Measurements from ENCODE around the gene SUSD6.

GRCh38 chr14:69613312-69614073, 2.1 kb downstream of the SUSD6 start:
- TF ChIP-seq PML (IDR thresholded peaks at IDR 0.05; ENCODE audit: low read length) (no peak), BACH1 (tag; IDR thresholded peaks at IDR 0.05) (no peak), ZNF197 (CRISPR knock-in tag; IDR thresholded peaks at IDR 0.05; ENCODE audit: low read depth) (no peak), SRF (CRISPR knock-in tag; IDR thresholded peaks at IDR 0.05) (no peak), ZBTB8A (IDR thresholded peaks at IDR 0.05; ENCODE audit: partially characterized antibody) (no peak), GABPA (tag; conservative IDR thresholded peaks at IDR 0.05; ENCODE audit: low read depth) (no peak), TCF7L2 (IDR thresholded peaks at IDR 0.05; ENCODE audit: low read depth, low read length) (no peak), NFIX (CRISPR knock-in tag; IDR thresholded peaks at IDR 0.05; ENCODE audit: low read depth) (no peak), CTBP1 (IDR thresholded peaks at IDR 0.05; ENCODE audit: borderline replicate concordance) (no peak)
